Gastrocnemius medialis (tissue), 4 donors: Measurements from ENCODE around the gene SFXN4. TPM values are rescaled to one million over a fixed set of nuclear protein-coding genes. Genes with fewer than 3 reads are reported as not detected.

Experiments
- ATAC-seq, 2 donors: fragments of 150-250 bp; one replicate each; pipeline ENCODE4 v1.9.1; 2016
- DNase-seq, 2 donors: peaks; one replicate each; pipeline ENCODE4 v3.0.0-alpha.2; 2019
- H3K27ac ChIP-seq, 4 donors: fragments of 200-600 bp; sonication (generic); 1 replicate in 1 of 4; 2 replicates in 3 of 4; pipeline ENCODE4 v1.5.1; 2016 to 2018; ENCODE audit warnings: mild to moderate bottlenecking in 2 of 4, moderate library complexity in 1 of 4
- H3K27me3 ChIP-seq, 3 donors: fragments of 200-600 bp; sonication (generic) in 2 of 3; 1 replicate in 1 of 3; 2 replicates in 2 of 3; pipeline versions ENCODE4 v1.5.1 to v1.6.0; 2016 to 2019; ENCODE audit warnings: mild to moderate bottlenecking in 1 of 3, moderate library complexity in 1 of 3
- H3K36me3 ChIP-seq, 2 donors: fragments of 200-600 bp; sonication (generic) in 1 of 2; one replicate each; pipeline ENCODE4 v1.5.1; 2017 to 2018
- H3K4me1 ChIP-seq, 2 donors: fragments of 200-600 bp; sonication (generic) in 1 of 2; one replicate each; pipeline ENCODE4 v1.5.1; 2016 to 2017; ENCODE audit warnings: mild to moderate bottlenecking in 2 of 2
- H3K4me3 ChIP-seq, 4 donors: fragments of 200-600 bp; sonication (generic) in 3 of 4; 1 replicate in 1 of 4; 2 replicates in 3 of 4; pipeline ENCODE4 v1.5.1; 2016 to 2019; ENCODE audit warnings: mild to moderate bottlenecking in 2 of 4
- H3K9me3 ChIP-seq, 3 donors: fragments of 200-600 bp; sonication (generic) in 2 of 3; 1 replicate in 1 of 3; 2 replicates in 2 of 3; pipeline ENCODE4 v1.5.1; 2016 to 2019
- CTCF ChIP-seq, 5 experiments: fragments of 450-650 bp in 3 of 5; fragments of 200-600 bp in 2 of 5; sonication (generic) in 2 of 5; IDR thresholded peaks in 4 of 5; conservative IDR thresholded peaks in 1 of 5; 1 replicate in 4 of 5; 2 replicates in 1 of 5; pipeline ENCODE4 v1.5.1; 2016 to 2019; ENCODE audit warnings: antibody characterized with exemption in 5 of 5, mild to moderate bottlenecking in 3 of 5, moderate library complexity in 3 of 5
- POLR2A ChIP-seq, 2 donors: fragments of 450-650 bp; IDR thresholded peaks; one replicate each; pipeline ENCODE4 v1.6.1; 2017; ENCODE audit warnings: antibody characterized with exemption in 2 of 2, mild to moderate bottlenecking in 2 of 2, moderate library complexity in 2 of 2
- in situ Hi-C, 4 donors: fragments of 200-750 bp; cut with MboI; loops; one replicate each; pipeline versions ENCODE4 v1.15.0 to v1.8.0; 2017; ENCODE audit warnings: low sequenced_read_pairs in 4 of 4
- intact Hi-C: fragments of 100-400 bp; cut with DNase I; formaldehyde crosslinking; loops from one replicate; pipeline ENCODE4 v1.15.1; 2023; ENCODE audit warnings: low total_unique reads
- total RNA-seq, 4 donors: library from RNA; depleted of rRNA; stranded (reverse); fragments of >200 nt; gene quantifications; one replicate each; pipeline versions ENCODE4 v1.1.0 to v1.2.3, GENCODE V29; 2016

The SFXN4 gene
- total RNA-seq, 4 donors from 2014 or later = 25.6 to 69.7 (median 39.8) TPM

- no peaks in the 10 kb centered on the region for H3K9me3 ChIP-seq
- no peak for ATAC-seq
- in situ Hi-C loops = no loop called here
- H3K4me3 ChIP-seq = peak overlapping the region; percentile 60 to 89 (median 79)
- peaks cover 0 to 19% of the 10 kb centered on the region in 2 donors for H3K36me3 ChIP-seq
- intact Hi-C loops = loop anchor here (2.0 kb wide), 1 partner anchor 60 kb away; the partner anchor contains the start of gene SFXN4
- no peak for DNase-seq
- H3K27ac ChIP-seq = peak overlapping the region in 1 of 4 donors; percentile 63
- H3K27me3 ChIP-seq = no peaks in the 10 kb centered on the region
- TF ChIP-seq CTCF (IDR thresholded peaks at IDR 0.05 in 4 of 5, conservative IDR thresholded peaks at IDR 0.05 in 1 of 5) (no peak), POLR2A (IDR thresholded peaks at IDR 0.05) (no peak)
- H3K4me1 ChIP-seq = peaks cover 8% of the 10 kb centered on the region in 2 donors
Observed at GRCh38 chr10:119105155-119105554, 60.4 kb downstream of the SFXN4 start.

DNA sequence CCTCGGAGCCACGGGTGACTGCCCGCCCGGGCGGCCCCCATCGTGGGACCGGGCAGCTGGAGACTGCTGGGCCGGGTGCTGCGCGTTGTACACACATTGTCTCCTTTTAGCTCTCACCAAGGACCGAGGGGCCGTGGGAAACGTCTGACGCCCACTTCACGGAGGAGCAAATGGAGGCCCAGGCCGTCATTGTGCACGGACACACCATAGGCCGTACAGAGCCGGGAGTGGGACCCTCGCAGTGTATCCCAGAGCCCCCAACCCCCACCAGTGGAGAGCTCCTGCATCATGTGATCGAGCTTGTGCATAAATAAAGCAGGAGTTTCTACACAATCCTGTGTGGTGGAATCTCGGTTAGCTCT is 60.9 kb downstream of the SFXN4 start:
- Histone ChIP-seq H3K27me3 (no peaks in the 10 kb centered on the region), H3K27ac (peak overlapping the region in 3 of 4 donors; percentile 63 to 86 (median 84))
- DNase-seq = no peak

GRCh38 chr10:119103903-119104653 is 61.4 kb downstream of the SFXN4 start, which contains the start of gene DENND10:
TSS of gene DENND10 (plus strand) at chr10:119104113. CDS start at chr10:119104143, 30 bp downstream.
- intact Hi-C loops (loop anchor here (1.0 to 2.0 kb wide), 2 partner anchors 23 to 61 kb away; partner anchors contain the start of gene SFXN4), in situ Hi-C loops (no loop called here)
- ATAC-seq = peak; percentile 86 to 90

More for the DNA sequence above, 60.9 kb downstream of the SFXN4 start:
- H3K4me1 ChIP-seq = peaks cover 8% of the 10 kb centered on the region in 2 donors
- TF ChIP-seq POLR2A (IDR thresholded peaks at IDR 0.05) (no peak), CTCF (IDR thresholded peaks at IDR 0.05 in 4 of 5, conservative IDR thresholded peaks at IDR 0.05 in 1 of 5) (no peak)
- in situ Hi-C loops (no loop called here), intact Hi-C loops (loop anchor here (2.0 kb wide), 1 partner anchor 60 kb away; the partner anchor contains the start of gene SFXN4)
- H3K4me3 ChIP-seq = peak overlapping the region; percentile 60 to 89 (median 79)
- peaks cover 0 to 16% of the 10 kb centered on the region in 2 donors for H3K36me3 ChIP-seq
- peak; percentile 3 to 18 for ATAC-seq
- H3K9me3 ChIP-seq = no peaks in the 10 kb centered on the region

DNA sequence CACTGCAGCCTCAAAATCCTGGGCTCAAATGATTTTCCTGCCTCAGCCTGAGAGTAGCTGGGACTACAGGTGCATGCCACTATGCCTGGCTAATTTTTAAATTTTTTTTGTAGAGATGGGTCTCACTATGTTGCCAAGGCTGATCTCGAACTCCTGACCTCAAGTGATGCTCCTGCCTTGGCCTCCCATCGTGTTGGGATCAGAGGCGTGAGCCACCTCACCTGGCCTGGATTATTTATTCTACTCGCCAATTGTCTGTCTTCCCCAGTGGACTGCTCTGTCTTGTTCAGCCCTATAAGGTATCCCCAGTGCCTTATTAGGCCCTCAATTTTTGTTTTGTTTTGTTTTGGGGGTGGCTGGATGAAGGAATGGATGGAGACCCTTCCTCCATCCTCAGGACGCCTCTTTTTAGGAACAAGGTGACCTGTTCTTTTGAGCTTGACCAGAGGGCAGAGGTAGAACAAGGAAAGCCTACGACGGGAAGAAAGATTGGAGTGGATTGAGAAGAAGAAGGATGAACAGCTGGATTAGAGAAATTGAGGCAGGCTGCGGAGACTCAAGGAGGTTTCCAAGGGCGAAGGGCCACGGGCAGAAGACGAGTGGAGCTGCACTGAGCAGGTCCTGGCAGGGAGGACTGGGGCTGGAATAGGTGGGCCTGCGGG is 62.1 kb downstream of the SFXN4 start:
- H3K9me3 ChIP-seq = no peaks in the 10 kb centered on the region
- in situ Hi-C loops (no loop called here), intact Hi-C loops (loop anchor here (1.0 kb wide), 1 partner anchor 22 kb away; no protein-coding TSS in a partner anchor)
- TF ChIP-seq POLR2A (IDR thresholded peaks at IDR 0.05) (no peak), CTCF (IDR thresholded peaks at IDR 0.05 in 4 of 5, conservative IDR thresholded peaks at IDR 0.05 in 1 of 5) (no peak)
- DNase-seq (no peak), ATAC-seq (peak in 1 of 2 donors; percentile 2)
- H3K36me3 ChIP-seq = peaks cover 0 to 5% of the 10 kb centered on the region in 2 donors
- H3K27me3 ChIP-seq = no peaks in the 10 kb centered on the region
- H3K27ac ChIP-seq = peak overlapping the region; percentile 66 to 83 (median 72)
- peaks cover 8% of the 10 kb centered on the region in 2 donors for H3K4me1 ChIP-seq
- peak overlapping the region in 2 of 4 donors; percentile 11 to 70 for H3K4me3 ChIP-seq

More at GRCh38 chr10:119103903-119104653, 61.4 kb downstream of the SFXN4 start, which contains the start of gene DENND10:
- Histone ChIP-seq H3K4me3 (peak within 1 kb of the TSS; percentile 60 to 89 (median 79)), H3K4me1 (peaks cover 8% of the 10 kb centered on the region in 2 donors), H3K36me3 (peaks cover 0 to 10% of the 10 kb centered on the region in 2 donors), H3K9me3 (no peaks in the 10 kb centered on the region), H3K27me3 (no peaks in the 10 kb centered on the region), H3K27ac (peak within 1 kb of the TSS; percentile 72 to 86 (median 84))
- TF ChIP-seq POLR2A (IDR thresholded peaks at IDR 0.05) (peak; percentile 87), CTCF (IDR thresholded peaks at IDR 0.05 in 4 of 5, conservative IDR thresholded peaks at IDR 0.05 in 1 of 5) (peak in 1 of 5 experiments; percentile 20)
- DNase-seq = peak; percentile 72 to 73
